Measurements from ENCODE around the gene UGT1A3. TPM values are rescaled to one million over a fixed set of nuclear protein-coding genes. Genes with fewer than 3 reads are reported as not detected.

The UGT1A3 gene
- total RNA-seq, 6 donors from 2014 or later = 0.30 TPM; not detected in 5

DNA sequence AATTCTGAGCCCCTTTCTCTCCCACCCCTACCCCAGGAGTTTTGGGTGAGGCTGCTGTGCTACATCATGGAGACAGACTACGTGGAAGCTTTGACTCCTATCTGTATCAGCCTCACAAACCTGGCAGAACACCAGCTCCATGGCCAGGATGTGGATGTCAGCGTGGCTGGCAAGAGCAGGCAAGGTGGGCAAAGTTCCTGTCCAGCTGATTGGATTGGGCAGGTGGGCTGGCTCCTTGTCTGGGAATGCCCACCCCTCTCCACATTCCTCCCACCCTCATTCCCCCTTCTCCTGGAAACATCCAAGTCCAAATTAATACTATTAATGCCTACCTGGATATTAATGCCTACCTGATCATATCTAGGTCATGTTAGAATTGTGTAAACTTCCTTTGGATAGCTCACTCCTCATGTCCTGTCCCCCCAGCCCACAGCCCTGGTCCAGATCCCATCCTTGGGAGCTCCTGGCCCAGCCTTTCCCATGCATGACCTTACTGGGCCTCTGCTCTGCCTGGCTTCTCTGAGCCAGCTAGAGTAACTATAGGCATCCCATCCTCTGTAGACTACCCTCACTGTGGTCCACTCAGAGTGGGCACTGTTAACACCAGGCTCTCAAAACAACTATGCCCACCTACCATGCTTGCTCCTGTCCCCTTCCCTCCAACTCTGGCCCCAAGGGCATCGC is 73.4 kb downstream of the UGT1A3 start:
- DNase-seq (no peak), ATAC-seq (ENCODE audit: low FRiP score in 2 of 2) (no peak)
- H3K27me3 ChIP-seq = no peaks in the 10 kb centered on the region
- H3K4me3 ChIP-seq = no peak overlapping the region
- no peaks in the 10 kb centered on the region for H3K9me3 ChIP-seq
- no peaks in the 10 kb centered on the region for H3K36me3 ChIP-seq
- WGBS, 2 donors = 61 to 81% methylated on average over 3 of the region's 3 CpGs
- TF ChIP-seq EP300 (IDR thresholded peaks at IDR 0.05) = no peak
- TF ChIP-seq CTCF (IDR thresholded peaks at IDR 0.05) = no peak
- no peak for TF ChIP-seq POLR2AphosphoS5 (IDR thresholded peaks at IDR 0.05)
- TF ChIP-seq POLR2A (IDR thresholded peaks at IDR 0.05) = no peak
- no peak overlapping the region for H3K27ac ChIP-seq
- no peaks in the 10 kb centered on the region for H3K4me1 ChIP-seq

GRCh38 chr2:233803292-233803911 is 74.6 kb downstream of the UGT1A3 start:
- DNase-seq (no peak), ATAC-seq (ENCODE audit: low FRiP score in 2 of 2) (no peak)
- TF ChIP-seq CTCF (IDR thresholded peaks at IDR 0.05) (no peak), POLR2AphosphoS5 (IDR thresholded peaks at IDR 0.05) (no peak), POLR2A (IDR thresholded peaks at IDR 0.05) (no peak), EP300 (IDR thresholded peaks at IDR 0.05) (no peak)
- Histone ChIP-seq H3K36me3 (no peaks in the 10 kb centered on the region), H3K9me3 (no peaks in the 10 kb centered on the region), H3K4me3 (no peak overlapping the region), H3K27ac (no peak overlapping the region), H3K4me1 (no peaks in the 10 kb centered on the region), H3K27me3 (no peaks in the 10 kb centered on the region)
- WGBS, 2 donors = 58 to 80% methylated on average over 1 to 2 of the region's 2 CpGs

GRCh38 chr2:233803994-233804393 is 75.2 kb downstream of the UGT1A3 start:
- TF ChIP-seq CTCF (IDR thresholded peaks at IDR 0.05) = no peak
- no peak for TF ChIP-seq POLR2AphosphoS5 (IDR thresholded peaks at IDR 0.05)
- no peak for TF ChIP-seq POLR2A (IDR thresholded peaks at IDR 0.05)
- no peak for TF ChIP-seq EP300 (IDR thresholded peaks at IDR 0.05)
- no peak for ATAC-seq (ENCODE audit: low FRiP score in 2 of 2)
- peak in 1 of 2 donors; percentile 15 for DNase-seq
- H3K9me3 ChIP-seq = no peaks in the 10 kb centered on the region
- H3K36me3 ChIP-seq = no peaks in the 10 kb centered on the region
- no peak overlapping the region for H3K4me3 ChIP-seq
- WGBS, 2 donors = 67 to 80% methylated on average over 1 to 8 of the region's 8 CpGs
- no peak overlapping the region for H3K27ac ChIP-seq
- no peaks in the 10 kb centered on the region for H3K4me1 ChIP-seq
- H3K27me3 ChIP-seq = no peaks in the 10 kb centered on the region

DNA sequence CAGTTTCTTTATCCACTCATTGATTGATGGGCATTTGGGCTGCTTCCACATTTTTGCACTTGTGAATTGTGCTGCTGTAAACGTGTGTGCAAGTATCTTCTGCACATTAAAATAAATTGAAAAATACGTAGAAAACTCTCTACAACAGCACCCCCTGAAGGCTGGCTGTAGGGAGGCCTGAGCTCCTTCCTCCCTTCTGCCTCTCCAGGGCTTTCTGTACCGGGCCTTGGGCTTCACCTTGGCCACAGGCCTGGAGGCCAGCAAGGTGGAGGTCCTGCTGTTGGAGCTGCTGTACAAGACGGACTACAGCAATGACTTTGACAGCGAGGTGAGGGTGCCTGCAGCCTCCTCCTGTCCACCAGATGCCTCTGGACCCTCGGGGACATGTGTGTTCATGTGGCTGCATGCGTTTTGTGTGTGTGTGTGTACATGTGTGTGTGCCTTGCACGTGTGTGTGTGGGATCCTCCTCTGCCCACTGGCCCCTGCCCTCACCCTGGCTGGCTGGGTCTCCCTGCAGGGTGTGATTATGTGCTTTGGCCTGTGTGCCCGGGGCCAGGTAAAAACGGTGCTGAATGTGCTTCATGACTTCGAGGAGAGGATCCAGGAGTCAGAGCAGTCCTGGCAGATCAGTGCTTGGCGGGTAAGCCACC is 78.5 kb downstream of the UGT1A3 start:
- Histone ChIP-seq H3K27me3 (no peaks in the 10 kb centered on the region), H3K4me1 (no peaks in the 10 kb centered on the region), H3K9me3 (no peaks in the 10 kb centered on the region), H3K4me3 (no peak overlapping the region), H3K27ac (no peak overlapping the region), H3K36me3 (no peaks in the 10 kb centered on the region)
- 67 to 69% methylated on average over 11 of the region's 12 CpGs for WGBS, 2 donors
- no peak for ATAC-seq (ENCODE audit: low FRiP score in 2 of 2)
- peak in 1 of 2 donors; percentile 14 for DNase-seq
- no peak for TF ChIP-seq CTCF (IDR thresholded peaks at IDR 0.05)
